Stimulated activated CD4-positive, alpha-beta T cell treated with anti-CD3 and anti-CD28 coated beads, Interleukin-2, amount 100 ng/mL, for 4 hours (primary cell): ENCODE results near the gene ADK.
"Not testable (repeated sequence)": the region's sequence is repeated elsewhere in the genome, so short reads cannot be mapped to it uniquely, and the experiment has no call there.

Source experiments
- DNase-seq: peaks from one replicate; pipeline ENCODE4 v3.0.0-alpha.2; 2020; ENCODE audit warnings: low read depth

Gene ADK

GRCh38 chr10:74557098-74557497 is 406.1 kb downstream of the ADK start:
- no peak for DNase-seq

GRCh38 chr10:74558403-74558802 is 407.4 kb downstream of the ADK start:
- no peak for DNase-seq

DNA sequence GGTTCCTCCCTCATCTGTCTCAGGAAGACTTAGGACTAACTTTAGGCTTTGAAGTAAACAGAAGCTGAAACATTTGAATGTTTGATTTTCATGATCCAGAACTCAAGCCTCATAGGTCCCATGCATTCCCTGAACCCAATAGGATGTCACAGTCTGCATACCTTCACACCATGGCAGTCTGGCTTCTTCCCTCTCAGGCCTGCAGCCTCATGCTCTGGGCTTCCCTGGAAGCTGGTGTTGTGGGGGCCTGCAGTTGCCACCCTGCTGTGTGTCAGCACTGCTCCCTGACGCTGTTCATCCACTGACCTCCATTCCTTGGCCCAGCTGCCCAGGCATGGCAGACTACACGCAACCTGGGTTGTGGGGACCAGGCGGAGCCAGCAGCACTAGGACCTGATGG is 407.9 kb downstream of the ADK start:
- no peak for DNase-seq

DNA sequence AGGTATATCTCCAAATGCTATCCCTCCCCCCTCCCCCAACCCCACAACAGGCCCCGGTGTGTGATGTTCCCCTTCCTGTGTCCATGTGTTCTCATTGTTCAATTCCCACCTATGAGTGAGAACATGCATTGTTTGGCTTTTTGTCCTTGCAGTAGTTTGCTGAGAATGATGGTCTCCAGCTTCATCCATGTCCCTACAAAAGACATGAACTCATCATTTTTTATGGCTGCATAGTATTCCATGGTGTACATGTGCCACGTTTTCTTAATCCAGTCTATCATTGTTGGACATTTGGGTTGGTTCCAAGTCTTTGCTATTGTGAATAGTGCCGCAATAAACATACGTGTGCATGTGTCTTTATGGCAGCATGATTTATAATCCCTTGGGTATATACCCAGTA is 417.9 kb downstream of the ADK start:
- DNase-seq, result not testable (repeated sequence)

- DNase-seq, result not testable (repeated sequence)
Measured at GRCh38 chr10:74573497-74573896, 422.5 kb downstream of the ADK start.

- no peak for DNase-seq
Measured at GRCh38 chr10:74575191-74575720, 424.2 kb downstream of the ADK start.

DNA sequence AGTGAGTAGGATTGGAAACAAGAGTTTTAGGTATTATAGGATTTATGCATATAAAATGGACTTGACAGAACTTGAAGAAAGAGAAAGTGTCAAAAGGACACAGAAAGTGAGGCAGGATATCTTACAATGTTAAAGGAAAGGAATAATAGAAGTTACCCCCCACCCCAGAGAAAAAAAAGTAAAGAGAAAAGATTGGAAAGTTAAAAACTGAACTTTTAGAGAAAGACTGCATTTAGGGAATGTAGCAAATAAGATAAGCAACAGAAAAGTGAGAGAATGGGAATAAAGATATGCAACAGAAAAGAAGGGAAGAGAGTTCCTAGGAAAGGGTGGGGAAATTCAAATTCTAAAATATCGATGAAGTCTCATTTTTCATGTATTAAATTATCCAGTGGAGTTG is 424.9 kb downstream of the ADK start:
- no peak for DNase-seq

DNA sequence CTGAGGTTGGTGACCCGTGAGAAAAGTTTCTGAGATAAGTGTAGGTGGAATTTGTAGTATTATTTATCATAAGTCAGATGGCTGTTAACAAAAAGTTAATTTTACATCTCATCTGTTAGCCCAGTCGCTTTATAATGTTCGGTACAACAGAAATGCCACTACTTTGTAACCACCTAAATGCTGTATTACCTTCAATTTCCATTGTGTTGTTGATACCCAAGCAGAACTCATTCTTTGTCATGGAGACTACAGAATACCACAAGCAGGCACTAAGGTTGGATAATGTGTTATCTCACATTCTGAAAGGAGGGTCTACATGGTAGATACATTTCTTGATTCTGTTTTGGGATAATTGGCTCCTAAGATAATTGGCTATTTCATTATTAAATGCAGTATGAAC is 425.6 kb downstream of the ADK start:
- DNase-seq, result no peak

GRCh38 chr10:74580438-74580837 is 429.4 kb downstream of the ADK start:
- not testable (repeated sequence) for DNase-seq

- DNase-seq, result no peak
Measured at GRCh38 chr10:74582566-74582965, 431.5 kb downstream of the ADK start.

DNA sequence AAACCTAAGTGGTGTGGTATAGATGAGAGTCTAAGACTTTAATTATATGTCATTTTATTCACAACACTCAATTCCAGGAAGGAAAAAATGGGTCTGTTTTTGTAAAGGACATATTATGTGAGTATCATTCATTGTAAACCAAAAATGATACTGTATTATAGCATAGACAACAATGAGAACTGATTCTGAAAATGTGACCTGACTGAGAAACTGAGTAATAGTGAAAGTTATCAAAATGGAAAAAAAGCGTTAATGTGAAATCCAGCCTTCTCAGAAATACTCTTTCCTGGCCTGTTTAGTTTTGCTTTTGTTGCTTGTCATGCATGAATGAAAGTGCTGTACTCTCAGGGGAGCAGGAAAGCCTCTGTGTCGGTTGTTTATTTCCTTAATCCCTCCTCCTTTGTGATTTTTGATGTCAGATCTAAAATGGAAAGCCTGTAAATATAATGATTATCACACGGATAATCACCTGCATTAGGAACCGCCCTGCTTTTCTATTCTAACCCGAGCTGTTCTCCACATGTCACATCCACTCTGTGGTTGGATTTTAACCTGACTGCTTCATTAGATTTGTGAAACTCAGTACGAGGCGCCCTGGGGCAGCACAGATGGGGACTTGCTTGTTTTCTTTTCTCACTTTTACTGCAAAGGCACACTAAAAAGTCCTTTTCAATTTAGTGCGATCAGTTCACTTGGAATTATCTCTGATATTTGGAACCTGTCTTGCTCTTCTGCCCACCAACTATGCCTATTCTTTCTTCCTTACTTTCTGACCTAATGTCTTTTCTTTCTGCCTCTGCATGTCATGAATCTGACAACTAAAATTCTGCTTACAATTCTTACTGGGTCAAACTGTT is 434.4 kb downstream of the ADK start:
- DNase-seq, result peak; percentile 6

- peak; percentile 38 for DNase-seq
Measured at GRCh38 chr10:74586088-74586585, 435.1 kb downstream of the ADK start.

GRCh38 chr10:74587109-74587854 is 436.3 kb downstream of the ADK start:
- no peak for DNase-seq

DNA sequence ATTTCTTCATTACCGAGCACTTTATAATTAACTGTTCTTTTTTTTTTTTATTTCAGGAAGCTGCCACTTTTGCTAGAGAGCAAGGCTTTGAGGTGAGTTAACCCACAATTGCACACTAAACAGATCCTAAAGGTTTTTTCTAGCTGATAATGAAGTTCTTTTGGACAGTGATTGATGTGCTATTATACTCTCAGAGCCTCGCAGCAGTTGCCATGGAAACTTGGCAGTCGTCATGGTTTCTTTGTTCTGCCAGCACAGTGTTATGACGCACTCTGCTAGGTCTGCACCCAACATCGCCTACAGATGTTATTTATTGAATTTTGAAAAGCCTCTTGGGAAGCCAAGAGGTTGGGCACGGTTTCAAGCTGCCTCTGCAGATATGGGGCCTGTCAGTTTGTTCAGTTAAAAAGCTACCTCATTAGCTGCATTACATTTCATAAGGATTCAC is 438.2 kb downstream of the ADK start:
- peak; percentile 84 for DNase-seq

GRCh38 chr10:74589851-74590250 is 438.8 kb downstream of the ADK start:
- DNase-seq, result no peak

DNA sequence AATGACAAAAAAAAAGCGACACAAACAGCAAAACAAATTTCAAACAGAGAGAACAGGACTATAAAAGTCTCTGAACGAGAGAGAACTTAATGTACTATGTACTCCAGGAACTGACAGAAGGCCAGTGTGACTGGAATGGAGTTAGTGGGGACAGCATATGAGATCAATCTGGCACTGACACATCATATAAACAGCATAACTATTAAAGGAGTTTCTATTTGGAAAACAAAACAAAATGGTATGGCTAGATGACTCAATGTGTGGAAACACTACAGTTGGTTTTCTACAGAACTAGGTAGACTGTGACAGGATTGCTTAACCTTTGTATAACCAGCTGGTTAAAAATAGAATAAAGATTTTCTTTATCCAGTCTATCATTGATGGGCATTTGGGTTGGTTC is 442.4 kb downstream of the ADK start:
- DNase-seq, result no peak

DNA sequence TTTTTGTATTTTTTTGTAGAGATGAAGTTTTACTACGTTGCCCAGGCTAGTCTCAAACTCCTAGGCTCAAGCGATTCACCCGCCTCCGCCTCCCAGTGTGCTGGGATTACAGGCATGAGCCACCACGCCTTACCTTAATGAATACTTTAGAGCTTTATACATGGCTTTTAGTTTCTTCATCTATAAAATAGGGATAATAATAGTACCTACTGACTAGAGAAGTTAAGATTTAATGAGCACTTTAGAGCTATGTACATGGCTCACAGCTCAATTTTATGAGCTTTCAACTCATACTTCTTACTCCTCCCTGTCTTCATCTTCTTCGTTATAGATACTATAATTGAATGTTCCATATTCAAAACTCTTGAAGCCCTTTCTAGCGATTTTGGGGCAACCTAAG is 445.7 kb downstream of the ADK start:
- no peak for DNase-seq

- DNase-seq, result no peak
Measured at GRCh38 chr10:74598891-74599566, 448.0 kb downstream of the ADK start.

DNA sequence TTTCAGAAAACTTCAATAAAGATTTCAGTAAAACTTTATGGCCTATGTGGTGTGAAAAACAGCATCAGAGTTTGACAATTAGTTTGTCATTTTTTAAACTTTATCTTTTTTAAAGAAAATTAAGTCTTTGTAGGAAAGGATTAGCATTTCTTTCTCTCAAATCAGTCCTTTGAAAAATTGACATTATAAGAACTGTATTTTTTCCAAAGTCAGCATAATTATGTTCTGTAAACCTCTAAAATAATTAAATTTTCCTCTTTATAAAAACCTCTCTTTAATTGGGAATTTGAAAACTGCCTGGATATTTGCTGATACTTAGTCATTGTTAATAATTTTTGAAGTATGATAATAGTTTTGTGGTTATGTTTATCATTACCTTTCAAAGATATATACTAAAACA is 448.7 kb downstream of the ADK start:
- DNase-seq, result no peak

DNA sequence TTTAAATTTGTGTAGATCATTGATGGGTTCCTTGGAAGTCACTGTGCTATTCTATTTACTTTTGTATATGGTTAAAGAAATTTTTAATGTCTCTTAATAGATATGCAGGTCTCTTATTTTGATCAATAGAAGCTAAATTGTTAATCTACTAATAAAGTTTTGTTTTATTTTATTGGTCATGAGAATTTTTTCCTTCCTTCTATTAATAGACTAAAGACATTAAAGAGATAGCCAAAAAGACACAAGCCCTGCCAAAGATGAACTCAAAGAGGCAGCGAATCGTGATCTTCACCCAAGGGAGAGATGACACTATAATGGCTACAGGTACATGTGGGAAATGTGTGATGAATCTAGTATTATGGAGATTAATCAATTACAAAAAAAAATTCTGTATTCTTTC is 449.1 kb downstream of the ADK start:
- DNase-seq, result no peak

GRCh38 chr10:74602576-74602975 is 451.6 kb downstream of the ADK start:
- DNase-seq, result no peak

- DNase-seq, result no peak
Measured at GRCh38 chr10:74610299-74610698, 459.3 kb downstream of the ADK start.
